ENCODE data around the gene BCAS3. TPM values are rescaled to one million over a fixed set of nuclear protein-coding genes. Genes with fewer than 3 reads are reported as not detected.

BCAS3 gene
- total RNA-seq, 4 donors from 2014 or later: 41.0 to 81.4 (median 45.6) TPM

GRCh38 chr17:60939318-60939717 is 261.7 kb downstream of the BCAS3 start:
- TF ChIP-seq EP300 (IDR thresholded peaks at IDR 0.05) (no peak), POLR2A (IDR thresholded peaks at IDR 0.05) (no peak), CTCF (IDR thresholded peaks at IDR 0.05) (no peak), POLR2AphosphoS5 (IDR thresholded peaks at IDR 0.05) (no peak)
- H3K36me3 ChIP-seq: no peaks in the 10 kb centered on the region
- H3K9me3 ChIP-seq: no peaks in the 10 kb centered on the region
- no peak overlapping the region for H3K27ac ChIP-seq
- 94% methylated on average over 2 of the region's 2 CpGs for WGBS
- no peak overlapping the region for H3K4me3 ChIP-seq
- no peaks in the 10 kb centered on the region for H3K27me3 ChIP-seq
- peaks cover 14% of the 10 kb centered on the region for H3K4me1 ChIP-seq
- DNase-seq (ENCODE audit: low spot score in 2 of 2): no peak

GRCh38 chr17:60941028-60941427 is 263.4 kb downstream of the BCAS3 start:
- H3K27ac ChIP-seq: no peak overlapping the region
- TF ChIP-seq POLR2A (IDR thresholded peaks at IDR 0.05) (no peak), POLR2AphosphoS5 (IDR thresholded peaks at IDR 0.05) (no peak), EP300 (IDR thresholded peaks at IDR 0.05) (no peak), CTCF (IDR thresholded peaks at IDR 0.05) (no peak)
- H3K36me3 ChIP-seq: no peaks in the 10 kb centered on the region
- no peaks in the 10 kb centered on the region for H3K9me3 ChIP-seq
- H3K27me3 ChIP-seq: no peaks in the 10 kb centered on the region
- DNase-seq (ENCODE audit: low spot score in 2 of 2): no peak
- WGBS: 36% methylated on average over 5 of the region's 5 CpGs
- no peak overlapping the region for H3K4me3 ChIP-seq
- peaks cover 14% of the 10 kb centered on the region for H3K4me1 ChIP-seq

- Histone ChIP-seq H3K9me3 (no peaks in the 10 kb centered on the region), H3K4me1 (peaks cover 14% of the 10 kb centered on the region), H3K27me3 (no peaks in the 10 kb centered on the region), H3K27ac (no peak overlapping the region), H3K4me3 (no peak overlapping the region), H3K36me3 (no peaks in the 10 kb centered on the region)
- DNase-seq (ENCODE audit: low spot score in 2 of 2): no peak
- WGBS: 64% methylated on average over 2 of the region's 2 CpGs
- TF ChIP-seq POLR2A (IDR thresholded peaks at IDR 0.05): no peak
- no peak for TF ChIP-seq EP300 (IDR thresholded peaks at IDR 0.05)
- TF ChIP-seq POLR2AphosphoS5 (IDR thresholded peaks at IDR 0.05): no peak
- TF ChIP-seq CTCF (IDR thresholded peaks at IDR 0.05): no peak
Measured at GRCh38 chr17:60941571-60941970, 263.9 kb downstream of the BCAS3 start.

- Histone ChIP-seq H3K36me3 (no peaks in the 10 kb centered on the region), H3K4me3 (no peak overlapping the region), H3K27me3 (no peaks in the 10 kb centered on the region), H3K4me1 (peaks cover 14% of the 10 kb centered on the region), H3K27ac (no peak overlapping the region), H3K9me3 (no peaks in the 10 kb centered on the region)
- DNase-seq (ENCODE audit: low spot score in 2 of 2): no peak
- no peak for TF ChIP-seq EP300 (IDR thresholded peaks at IDR 0.05)
- no peak for TF ChIP-seq POLR2A (IDR thresholded peaks at IDR 0.05)
- no peak for TF ChIP-seq CTCF (IDR thresholded peaks at IDR 0.05)
- no peak for TF ChIP-seq POLR2AphosphoS5 (IDR thresholded peaks at IDR 0.05)
- 93% methylated on average over 3 of the region's 3 CpGs for WGBS
Measured at GRCh38 chr17:60944751-60945150, 267.1 kb downstream of the BCAS3 start.

GRCh38 chr17:60947100-60947499 is 269.4 kb downstream of the BCAS3 start:
- H3K4me3 ChIP-seq: no peak overlapping the region
- H3K36me3 ChIP-seq: no peaks in the 10 kb centered on the region
- DNase-seq (ENCODE audit: low spot score in 2 of 2): no peak
- no peak overlapping the region for H3K27ac ChIP-seq
- H3K4me1 ChIP-seq: no peaks in the 10 kb centered on the region
- H3K9me3 ChIP-seq: no peaks in the 10 kb centered on the region
- H3K27me3 ChIP-seq: no peaks in the 10 kb centered on the region
- TF ChIP-seq POLR2AphosphoS5 (IDR thresholded peaks at IDR 0.05): no peak
- no peak for TF ChIP-seq POLR2A (IDR thresholded peaks at IDR 0.05)
- TF ChIP-seq EP300 (IDR thresholded peaks at IDR 0.05): no peak
- TF ChIP-seq CTCF (IDR thresholded peaks at IDR 0.05): no peak
- 90% methylated on average over 1 of the region's 1 CpG for WGBS
